K562 (cell line): ENCODE data around the gene NXF1. TPM values are rescaled to one million over a fixed set of nuclear protein-coding genes. Genes with fewer than 3 reads are reported as not detected.
A peak's percentile ranks its signal among the peaks of the same experiment; 100 is the strongest.

Source experiments
- BCOR ChIP-seq: fragments of 450-650 bp; IDR thresholded peaks from 2 replicates; pipeline ENCODE4 v1.6.1; 2016
- BHLHE40 ChIP-seq: IDR thresholded peaks from 2 replicates; pipeline ENCODE4 v1.6.1; 2011; ENCODE audit warnings: low read length, improper control_type of control experiment
- CAMTA2 ChIP-seq: fragments of 250-450 bp; sonication (Bioruptor Pico); conservative IDR thresholded peaks from 2 replicates; pipeline ENCODE4 v1.5.1; 2022
- CBFB ChIP-seq: sonication (generic); formaldehyde crosslinking; IDR thresholded peaks from 2 replicates; pipeline ENCODE4 v1.4.0; 2020; ENCODE audit warnings: mild to moderate bottlenecking, missing genetic modification reagents
- CEBPB ChIP-seq: fragments of 450-650 bp; IDR thresholded peaks from 2 replicates; pipeline ENCODE4 v1.6.1; 2016; ENCODE audit warnings: missing genetic modification characterization, missing compliant biosample characterization
- CTBP1 ChIP-seq: fragments of 450-650 bp; IDR thresholded peaks from 2 replicates; pipeline ENCODE4 v1.6.1; 2016; ENCODE audit warnings: borderline replicate concordance
- ELF1 ChIP-seq: fragments of 200-800 bp; sonication (Bioruptor generic); IDR thresholded peaks from 2 replicates; pipeline ENCODE4 v1.6.1; 2016; ENCODE audit warnings: missing genetic modification characterization, missing compliant biosample characterization
- FIP1L1 ChIP-seq: fragments of 200-400 bp; formaldehyde crosslinking; IDR thresholded peaks from 2 replicates; pipeline ENCODE4 v1.6.1; 2018; ENCODE audit warnings: mild to moderate bottlenecking, low read depth, low read length; ENCODE audit not compliant: poor library complexity, severe bottlenecking
- FOSL1 ChIP-seq: fragments of 200-800 bp; sonication (Bioruptor generic); conservative IDR thresholded peaks from 2 replicates; pipeline ENCODE4 v1.6.1; 2016; ENCODE audit warnings: missing genetic modification characterization, missing compliant biosample characterization
- FOXA1 ChIP-seq: fragments of 450-650 bp; IDR thresholded peaks from 2 replicates; pipeline ENCODE4 v1.6.1; 2016; ENCODE audit warnings: mild to moderate bottlenecking, borderline replicate concordance
- GABPB1 ChIP-seq: sonication (generic); formaldehyde crosslinking; IDR thresholded peaks from 2 replicates; pipeline ENCODE4 v1.8.0; 2022; ENCODE audit warnings: mild to moderate bottlenecking, missing genetic modification reagents
- HDAC8 ChIP-seq: fragments of 450-650 bp; IDR thresholded peaks from 2 replicates; pipeline ENCODE4 v1.6.1; 2016; ENCODE audit warnings: mild to moderate bottlenecking, missing genetic modification characterization, moderate library complexity, missing compliant biosample characterization
- HLTF ChIP-seq: fragments of 450-650 bp; IDR thresholded peaks from 2 replicates; pipeline ENCODE4 v1.6.1; 2016
- ILF3 ChIP-seq: fragments of 450-650 bp; IDR thresholded peaks from 2 replicates; pipeline ENCODE4 v1.6.1; 2018; ENCODE audit warnings: antibody characterized with exemption, mild to moderate bottlenecking, moderate library complexity, borderline replicate concordance
- MEF2D ChIP-seq: conservative IDR thresholded peaks from 2 replicates; pipeline ENCODE4 v1.6.1; 2016; ENCODE audit warnings: low read depth, missing genetic modification characterization, missing compliant biosample characterization
- NFE2L1 ChIP-seq: fragments of 450-650 bp; IDR thresholded peaks from 2 replicates; pipeline ENCODE4 v1.6.1; 2016; ENCODE audit warnings: missing genetic modification characterization, low read depth, mild to moderate bottlenecking, missing compliant biosample characterization, moderate library complexity, borderline replicate concordance
- POLR3A ChIP-seq: IDR thresholded peaks from 2 replicates; pipeline ENCODE4 v1.6.1; 2011; ENCODE audit warnings: borderline replicate concordance, mild to moderate bottlenecking, moderate library complexity; ENCODE audit not compliant: insufficient read length, insufficient read depth; ENCODE audit errors: extremely low read depth
- RAD51 ChIP-seq: fragments of 450-650 bp; IDR thresholded peaks from 2 replicates; pipeline ENCODE4 v1.7.1; 2016; ENCODE audit warnings: low read depth, mild to moderate bottlenecking, borderline replicate concordance
- RB1 ChIP-seq: fragments of 450-650 bp; IDR thresholded peaks from 2 replicates; pipeline ENCODE4 v1.6.1; 2017; ENCODE audit warnings: low read depth, mild to moderate bottlenecking
- SMARCC2 ChIP-seq: fragments of 450-650 bp; IDR thresholded peaks from 2 replicates; pipeline ENCODE4 v1.6.1; 2017; ENCODE audit warnings: antibody characterized with exemption, moderate library complexity, mild to moderate bottlenecking, low read depth
- U2AF2 ChIP-seq: fragments of 200-400 bp; formaldehyde crosslinking; optimal IDR thresholded peaks from 2 replicates; pipeline ENCODE3; 2017; ENCODE audit warnings: low read depth, mild to moderate bottlenecking, low read length
- ZBTB17 ChIP-seq: fragments of 450-650 bp; formaldehyde crosslinking; IDR thresholded peaks from 2 replicates; pipeline ENCODE4 v1.4.0; 2020; ENCODE audit warnings: mild to moderate bottlenecking
- ZNF121 ChIP-seq: sonication (generic); formaldehyde crosslinking; conservative IDR thresholded peaks from 2 replicates; pipeline ENCODE4 v1.8.0; 2022; ENCODE audit warnings: missing genetic modification reagents
- ZNF561 ChIP-seq: fragments of 450-650 bp; formaldehyde crosslinking; conservative IDR thresholded peaks from 2 replicates; pipeline ENCODE4 v1.4.0; 2020; ENCODE audit warnings: mild to moderate bottlenecking, moderate library complexity
- ZNF584 ChIP-seq: fragments of 200-800 bp; sonication (Bioruptor generic); IDR thresholded peaks from 2 replicates; pipeline ENCODE4 v1.6.1; 2016; ENCODE audit warnings: low read depth, mild to moderate bottlenecking, missing genetic modification characterization, missing compliant biosample characterization
- ZNF77 ChIP-seq: fragments of 250-450 bp; sonication (Bioruptor Pico); IDR thresholded peaks from 2 replicates; pipeline ENCODE4 v1.5.0; 2020
- ZNF780A ChIP-seq: fragments of 250-450 bp; sonication (Bioruptor Pico); IDR thresholded peaks from 2 replicates; pipeline ENCODE4 v1.5.0; 2021; ENCODE audit warnings: mild to moderate bottlenecking
- ZNF79 ChIP-seq: fragments of 250-450 bp; sonication (Bioruptor Pico); IDR thresholded peaks from 2 replicates; pipeline ENCODE4 v1.4.0; 2020; ENCODE audit warnings: low read depth, mild to moderate bottlenecking, moderate library complexity
- polyA plus RNA-seq, 8 experiments: library from polyadenylated mRNA; depleted of rRNA in 4 of 8; stranded (reverse) in 5 of 8; unstranded in 3 of 8; fragments of >200 nt; fragmentation: Nextera tagmentation in 2 of 8; fragmentation: Illumina TruSeq in 1 of 8; extraction: Ambion mirVana in 2 of 8; extraction: Trizol in 1 of 8; gene quantifications; 2 replicates each; pipeline versions ENCODE4 v1.2.1 to v1.2.3, GENCODE V29; 2011 to 2014; ENCODE audit warnings: inconsistent platforms in 1 of 8, missing spikeins in 1 of 8
- total RNA-seq, 7 experiments: library from RNA; depleted of rRNA in 6 of 7; stranded (reverse); fragments of >200 nt in 6 of 7; fragmentation: Illumina TruSeq in 2 of 7; extraction: Trizol in 2 of 7; gene quantifications; 2 replicates each; pipeline versions ENCODE4 v1.2.1 to v1.2.3, GENCODE V29; 2011 to 2021; ENCODE audit warnings: low replicate concordance in 1 of 7
- TF ChIP-seq, protein P1 (sequence below), 2 experiments: fragments of 250-450 bp in 1 of 2; fragments of 450-650 bp in 1 of 2; sonication (Bioruptor Pico) in 1 of 2; IDR thresholded peaks; 2 replicates each; pipeline versions ENCODE4 v1.6.1 to v1.8.0; 2016 to 2021; ENCODE audit warnings: mild to moderate bottlenecking in 2 of 2, moderate library complexity in 2 of 2, missing compliant biosample characterization in 1 of 2, missing genetic modification characterization in 1 of 2
- TF ChIP-seq, protein P2 (sequence below): fragments of 250-450 bp; sonication (Bioruptor Pico); IDR thresholded peaks from 2 replicates; pipeline ENCODE4 v1.5.0; 2020; ENCODE audit warnings: mild to moderate bottlenecking

The NXF1 gene
- total and polyA plus RNA-seq, 9 of the 15 experiments (the other 6 are each of a cell fraction or from before 2014, with no cell fraction given) = 18.1 to 98.3 (median 35.8) TPM

DNA sequence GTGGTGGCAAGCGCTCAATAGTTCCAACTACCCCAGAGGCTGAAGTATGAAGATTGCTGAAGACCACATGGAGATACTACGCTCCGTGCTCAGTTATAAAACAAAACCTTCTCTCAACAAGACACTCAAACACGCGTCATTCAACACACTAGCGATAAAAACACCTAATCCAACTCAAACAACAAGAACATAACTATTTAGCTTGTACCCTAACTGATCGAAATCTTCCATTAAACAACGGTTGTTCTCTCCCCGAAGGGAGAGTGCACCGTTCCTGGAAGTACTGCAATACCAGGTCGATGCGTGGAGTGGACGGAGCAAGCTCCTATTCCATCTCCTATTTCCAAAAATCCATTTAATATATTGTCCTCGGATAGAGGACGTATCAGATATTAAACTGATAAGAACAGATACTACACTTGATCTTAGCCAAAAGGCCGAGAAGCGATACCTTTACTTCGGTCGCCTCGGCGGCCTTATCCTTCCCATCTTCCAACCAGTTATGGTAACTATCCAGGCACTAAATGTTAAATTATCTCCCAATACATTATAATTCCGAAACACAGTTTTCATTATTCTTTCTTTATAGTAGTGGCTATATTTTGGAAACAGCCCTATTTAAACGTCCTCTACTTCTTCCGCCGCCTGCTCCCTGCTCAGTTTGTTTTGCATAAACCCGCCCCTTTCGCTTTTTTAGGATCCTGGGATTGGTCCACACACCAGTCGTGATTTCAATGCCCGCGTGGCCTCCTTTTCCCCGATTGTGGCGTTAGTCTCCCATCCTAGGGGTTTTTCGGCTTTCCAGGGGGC is 36.3 kb upstream of the NXF1 start (continued):
- TF ChIP-seq U2AF2 (no peak), NFE2L1 (no peak), ZNF780A (CRISPR knock-in tag) (peak; percentile 100), BHLHE40 (peak; percentile 40; the same call in 1 of the 2 replicates), GABPB1 (CRISPR knock-in tag) (peak; percentile 85), FIP1L1 (no peak), CTBP1 (peak; percentile 87), ZNF584 (CRISPR knock-in tag) (no peak; the same call in none of the 2 replicates), HLTF (peak; percentile 97), ZNF79 (no peak; the same call in 1 of the 2 replicates), HDAC8 (peak; percentile 53; the same call in 1 of the 2 replicates), ZBTB17 (CRISPR knock-in tag) (peak; percentile 98), SMARCC2 (no peak), RAD51 (no peak; the same call in 1 of the 2 replicates), MEF2D (tag) (peak; percentile 61), ZNF561 (peak; percentile 98), RB1 (peak; percentile 92), CBFB (CRISPR knock-in tag) (peak; percentile 59; the same call in 1 of the 2 replicates), CAMTA2 (CRISPR knock-in tag) (peak; percentile 100), FOSL1 (peak; percentile 90), ZNF77 (CRISPR knock-in tag) (peak; percentile 100), CEBPB (tag) (no peak), BCOR (peak; percentile 92), ZNF121 (CRISPR knock-in tag) (no peak; the same call in 1 of the 2 replicates), POLR3A (no peak), ILF3 (peak; percentile 100), ELF1 (tag) (peak; percentile 78), FOXA1 (no peak)
- TF ChIP-seq, protein P1, sequence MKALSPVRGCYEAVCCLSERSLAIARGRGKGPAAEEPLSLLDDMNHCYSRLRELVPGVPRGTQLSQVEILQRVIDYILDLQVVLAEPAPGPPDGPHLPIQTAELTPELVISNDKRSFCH (CRISPR knock-in tag; IDR thresholded peaks at IDR 0.05) = peak; percentile 72
- TF ChIP-seq, protein P1 (tag; IDR thresholded peaks at IDR 0.05) = peak; percentile 94
- TF ChIP-seq, protein P2, sequence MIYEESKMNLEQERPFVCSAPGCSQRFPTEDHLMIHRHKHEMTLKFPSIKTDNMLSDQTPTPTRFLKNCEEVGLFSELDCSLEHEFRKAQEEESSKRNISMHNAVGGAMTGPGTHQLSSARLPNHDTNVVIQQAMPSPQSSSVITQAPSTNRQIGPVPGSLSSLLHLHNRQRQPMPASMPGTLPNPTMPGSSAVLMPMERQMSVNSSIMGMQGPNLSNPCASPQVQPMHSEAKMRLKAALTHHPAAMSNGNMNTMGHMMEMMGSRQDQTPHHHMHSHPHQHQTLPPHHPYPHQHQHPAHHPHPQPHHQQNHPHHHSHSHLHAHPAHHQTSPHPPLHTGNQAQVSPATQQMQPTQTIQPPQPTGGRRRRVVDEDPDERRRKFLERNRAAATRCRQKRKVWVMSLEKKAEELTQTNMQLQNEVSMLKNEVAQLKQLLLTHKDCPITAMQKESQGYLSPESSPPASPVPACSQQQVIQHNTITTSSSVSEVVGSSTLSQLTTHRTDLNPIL (CRISPR knock-in tag) = peak; percentile 99
